Effector CD8-positive, alpha-beta T cell (primary cell): Measurements from ENCODE around the gene SLC6A7.

Experiments used
- DNase-seq: peaks from one replicate; lab custom pipeline; 2025; lab: John Stamatoyannopoulos, UW

SLC6A7 gene

GRCh38 chr5:150172556-150172955, 17.3 kb upstream of the SLC6A7 start:
- no peak for DNase-seq

DNA sequence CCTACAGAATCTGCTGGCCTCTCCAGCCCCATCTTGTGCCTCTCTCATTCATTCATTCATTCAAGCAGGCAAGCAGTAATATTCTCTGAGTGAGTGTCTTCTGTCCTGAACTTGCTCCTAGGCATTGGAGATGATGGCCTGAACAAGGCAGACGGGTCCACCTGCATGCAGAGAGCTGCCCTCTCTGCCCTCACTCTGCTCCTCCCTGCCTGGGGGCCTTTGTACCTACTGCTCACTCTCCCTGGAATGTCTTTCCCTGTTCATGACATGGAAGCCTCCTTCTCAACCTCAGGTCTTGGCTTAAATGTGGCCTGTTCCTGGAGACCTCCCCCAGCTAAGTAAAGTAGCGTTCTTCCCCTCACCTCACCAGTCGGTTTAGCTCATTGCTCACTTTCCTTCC, 16.7 kb upstream of the SLC6A7 start:
- no peak for DNase-seq

DNA sequence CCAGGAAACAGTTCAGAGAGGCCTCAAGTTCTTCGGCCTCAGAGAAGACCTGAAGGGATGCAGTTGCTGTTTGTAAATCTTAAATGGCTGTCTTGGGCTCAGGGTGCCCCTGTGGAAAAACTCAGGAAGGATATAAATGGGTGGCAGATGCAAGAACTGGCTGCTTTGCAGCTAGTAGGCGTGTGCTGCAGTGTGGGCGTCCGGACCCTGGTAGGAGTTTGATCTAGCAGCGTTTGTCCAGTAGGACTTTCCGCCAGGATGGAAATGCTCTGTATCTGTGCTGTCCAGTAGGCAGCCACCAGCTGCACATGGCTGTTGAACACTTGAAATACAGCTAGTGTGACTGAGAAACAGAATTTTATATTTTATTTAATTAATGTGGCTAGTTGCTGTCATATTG, 15.6 kb upstream of the SLC6A7 start:
- DNase-seq: no peak

GRCh38 chr5:150175076-150175475, 14.8 kb upstream of the SLC6A7 start:
- DNase-seq: no peak

DNA sequence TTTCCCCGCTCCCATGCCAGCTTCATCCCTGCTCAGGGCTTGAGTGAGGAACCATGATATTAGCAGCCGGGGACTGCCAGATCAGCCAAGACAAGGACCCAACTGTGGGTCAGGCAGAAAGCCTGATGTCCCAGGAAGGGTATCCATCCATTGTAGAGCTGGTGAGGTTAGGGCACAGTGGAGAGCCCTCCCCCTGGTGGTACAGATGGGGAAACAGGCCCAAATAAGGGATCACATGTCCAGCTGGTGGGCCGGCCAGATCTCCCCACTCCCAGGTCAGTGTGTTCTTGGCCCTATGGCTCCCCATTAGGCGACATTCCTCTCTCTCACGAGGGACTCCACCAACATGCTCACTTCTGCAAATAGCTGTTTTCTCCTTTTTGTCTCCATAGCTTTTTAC, 14.3 kb upstream of the SLC6A7 start:
- DNase-seq: no peak

- DNase-seq: no peak
Observed at GRCh38 chr5:150176745-150177477, 13.0 kb upstream of the SLC6A7 start.

- DNase-seq: no peak
Observed at GRCh38 chr5:150177721-150178120, 12.1 kb upstream of the SLC6A7 start.

DNA sequence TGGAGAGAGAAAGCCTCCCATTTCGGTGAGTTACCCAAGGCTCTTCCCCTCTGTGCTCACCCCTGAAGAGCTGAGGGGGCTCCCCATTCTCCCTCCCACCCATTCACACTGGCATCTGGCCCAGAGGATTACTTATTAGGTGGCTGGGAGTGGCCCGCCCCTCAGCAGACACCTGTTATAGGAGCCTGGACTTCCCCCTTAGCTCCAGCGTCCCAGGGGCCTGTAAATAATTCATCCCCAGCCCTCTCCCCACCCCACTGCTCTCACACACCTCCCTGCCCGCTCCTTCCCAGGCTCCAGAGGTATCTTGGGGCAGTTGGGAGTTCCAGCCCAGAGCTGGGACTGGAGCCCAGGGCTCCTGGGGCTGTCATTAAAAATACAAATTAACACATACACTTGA, 11.6 kb upstream of the SLC6A7 start:
- DNase-seq: no peak

DNA sequence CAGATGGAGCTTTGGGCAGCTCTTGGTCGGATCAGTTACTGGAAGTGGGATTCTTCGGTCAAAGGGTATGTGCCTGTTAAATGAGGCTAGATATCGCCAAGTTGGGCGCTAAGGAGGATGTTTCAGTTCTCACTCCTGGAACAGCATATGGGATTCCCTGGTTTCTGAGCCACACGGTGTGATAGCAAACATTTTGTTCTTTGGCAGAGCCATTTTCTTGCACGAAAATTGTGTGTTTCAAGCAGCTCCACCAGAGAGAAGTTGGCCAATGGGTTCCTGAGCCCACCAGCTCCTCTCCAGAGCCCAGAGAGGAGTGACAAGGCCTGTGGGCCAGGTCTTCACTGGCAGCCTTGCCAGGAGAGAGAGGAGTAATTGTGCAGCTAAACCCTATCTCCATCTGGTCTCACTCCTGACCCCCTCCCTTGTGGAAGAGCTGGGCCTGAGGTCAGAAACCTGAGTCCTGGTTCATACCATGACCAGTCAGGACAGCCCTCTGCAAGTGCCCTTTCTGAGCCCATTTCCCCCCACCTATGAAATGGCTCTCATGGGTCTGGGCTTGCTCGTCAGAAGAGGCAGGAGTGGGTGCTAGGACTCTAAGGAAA, 10.7 kb upstream of the SLC6A7 start:
- DNase-seq: no peak

DNA sequence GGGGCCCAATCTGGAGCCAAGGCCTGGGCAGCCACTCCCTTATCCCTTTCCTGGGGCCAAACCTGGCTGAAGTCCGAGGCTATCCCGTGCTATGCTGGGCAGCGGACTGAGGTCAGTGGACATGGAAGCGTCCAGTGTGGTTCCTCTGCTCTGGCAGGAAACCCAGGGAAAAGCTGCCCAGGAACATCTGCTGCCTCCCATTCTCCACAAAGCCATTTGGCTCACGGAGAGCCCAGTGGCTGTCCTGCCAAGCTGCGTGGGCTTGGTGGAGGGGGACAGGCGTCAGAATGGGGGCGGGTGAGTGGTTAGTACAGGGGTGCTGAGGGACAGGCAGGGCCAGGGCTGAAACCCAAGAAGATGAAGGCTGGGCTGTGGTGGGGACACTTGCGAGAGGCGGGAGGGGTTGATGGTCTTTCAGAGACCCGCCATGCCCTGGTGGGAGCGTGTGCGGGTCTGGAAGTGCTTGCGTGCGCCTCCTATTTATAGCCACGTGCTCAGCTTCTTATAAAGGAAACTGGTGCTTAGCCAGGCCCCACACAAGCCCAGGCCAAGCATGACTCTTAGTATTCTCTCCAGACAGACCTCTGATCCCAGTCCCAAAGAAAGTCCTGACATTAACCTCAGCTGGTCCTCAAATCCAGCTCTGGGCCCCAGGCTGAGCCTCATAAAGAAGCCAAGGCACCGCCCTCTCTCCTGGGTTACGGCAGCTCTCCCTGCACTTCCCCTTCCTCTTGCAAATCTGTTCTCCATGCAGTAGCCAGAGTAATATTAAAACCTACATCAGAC, 9.4 kb upstream of the SLC6A7 start:
- no peak for DNase-seq

- no peak for DNase-seq
Observed at GRCh38 chr5:150181027-150181426, 8.8 kb upstream of the SLC6A7 start.

- no peak for DNase-seq
Observed at GRCh38 chr5:150181766-150182545, 7.9 kb upstream of the SLC6A7 start.

- no peak for DNase-seq
Observed at GRCh38 chr5:150182774-150183173, 7.1 kb upstream of the SLC6A7 start.

DNA sequence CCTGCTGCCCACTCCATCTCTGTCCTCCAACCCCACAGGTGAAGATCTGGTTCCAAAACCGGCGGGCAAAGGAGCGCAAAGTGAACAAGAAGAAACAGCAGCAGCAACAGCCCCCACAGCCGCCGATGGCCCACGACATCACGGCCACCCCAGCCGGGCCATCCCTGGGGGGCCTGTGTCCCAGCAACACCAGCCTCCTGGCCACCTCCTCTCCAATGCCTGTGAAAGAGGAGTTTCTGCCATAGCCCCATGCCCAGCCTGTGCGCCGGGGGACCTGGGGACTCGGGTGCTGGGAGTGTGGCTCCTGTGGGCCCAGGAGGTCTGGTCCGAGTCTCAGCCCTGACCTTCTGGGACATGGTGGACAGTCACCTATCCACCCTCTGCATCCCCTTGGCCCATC, 6.4 kb upstream of the SLC6A7 start:
- DNase-seq: no peak

DNA sequence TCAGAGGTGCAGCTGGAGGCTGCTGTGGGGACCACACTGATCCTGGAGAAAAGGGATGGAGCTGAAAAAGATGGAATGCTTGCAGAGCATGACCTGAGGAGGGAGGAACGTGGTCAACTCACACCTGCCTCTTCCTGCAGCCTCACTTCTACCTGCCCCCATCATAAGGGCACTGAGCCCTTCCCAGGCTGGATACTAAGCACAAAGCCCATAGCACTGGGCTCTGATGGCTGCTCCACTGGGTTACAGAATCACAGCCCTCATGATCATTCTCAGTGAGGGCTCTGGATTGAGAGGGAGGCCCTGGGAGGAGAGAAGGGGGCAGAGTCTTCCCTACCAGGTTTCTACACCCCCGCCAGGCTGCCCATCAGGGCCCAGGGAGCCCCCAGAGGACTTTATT, 5.9 kb upstream of the SLC6A7 start:
- DNase-seq: no peak

DNA sequence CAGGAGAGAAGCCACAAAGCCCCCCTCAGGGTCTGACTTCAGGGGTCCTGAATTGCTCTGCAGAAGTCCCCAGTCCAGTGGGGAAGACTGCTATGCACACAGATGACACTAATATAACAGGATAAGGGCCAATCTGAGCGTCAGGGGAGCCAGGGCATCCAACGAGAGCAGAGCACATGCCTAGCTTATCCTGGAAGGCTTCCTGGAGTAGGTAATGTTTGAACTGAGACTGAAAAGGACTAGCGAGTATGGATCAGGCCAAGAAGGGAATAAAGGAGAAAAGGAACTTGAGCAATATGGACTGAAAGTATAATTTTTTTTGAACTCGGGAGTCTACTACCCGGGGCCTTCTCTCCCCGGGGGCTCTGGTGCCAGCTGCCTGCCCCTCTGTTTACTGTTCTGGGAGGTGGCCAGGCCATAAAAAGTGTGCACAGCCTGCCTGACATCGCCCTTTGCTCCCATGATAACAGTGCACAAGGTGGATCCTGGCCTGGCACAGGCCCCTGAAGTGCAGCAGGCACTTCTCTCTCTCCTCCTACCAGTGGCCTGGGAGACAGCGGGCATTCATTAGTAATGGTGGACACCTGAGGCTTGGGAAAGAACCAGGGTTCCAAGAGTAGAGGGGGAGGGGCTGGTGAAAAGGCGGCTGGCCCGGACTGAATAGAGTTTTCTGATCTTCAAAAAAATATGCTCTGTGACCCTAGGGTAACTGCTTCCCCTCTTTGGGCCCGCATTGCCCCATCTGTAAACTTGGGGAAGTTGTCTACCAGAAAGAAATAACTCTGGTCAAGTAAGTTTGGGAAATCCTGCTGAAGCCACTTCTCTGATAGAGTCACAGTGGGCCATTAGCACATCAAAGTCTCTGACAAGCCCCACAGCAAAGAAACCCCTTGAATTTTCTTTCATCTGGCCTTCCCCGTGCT, 4.6 kb upstream of the SLC6A7 start:
- no peak for DNase-seq

DNA sequence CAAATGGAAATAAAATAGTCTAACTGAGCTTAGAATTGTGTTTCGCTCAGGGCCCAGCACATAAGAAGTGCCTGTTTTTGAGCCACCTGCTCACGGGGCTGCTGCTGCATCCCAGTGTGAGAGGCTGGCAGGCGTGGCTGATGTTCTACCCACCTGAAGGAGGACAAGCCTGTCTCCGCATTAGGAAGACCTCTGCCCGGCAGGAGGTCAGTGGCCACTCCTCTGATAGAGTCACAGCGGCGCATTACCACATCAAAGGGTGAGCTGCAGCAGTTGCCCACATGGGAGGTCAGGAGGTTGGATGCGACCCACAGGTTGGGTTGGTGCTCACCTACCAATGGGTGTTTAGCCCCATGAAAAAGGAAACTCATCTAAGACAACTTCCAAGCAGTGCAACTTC, 3.7 kb upstream of the SLC6A7 start:
- DNase-seq: no peak

DNA sequence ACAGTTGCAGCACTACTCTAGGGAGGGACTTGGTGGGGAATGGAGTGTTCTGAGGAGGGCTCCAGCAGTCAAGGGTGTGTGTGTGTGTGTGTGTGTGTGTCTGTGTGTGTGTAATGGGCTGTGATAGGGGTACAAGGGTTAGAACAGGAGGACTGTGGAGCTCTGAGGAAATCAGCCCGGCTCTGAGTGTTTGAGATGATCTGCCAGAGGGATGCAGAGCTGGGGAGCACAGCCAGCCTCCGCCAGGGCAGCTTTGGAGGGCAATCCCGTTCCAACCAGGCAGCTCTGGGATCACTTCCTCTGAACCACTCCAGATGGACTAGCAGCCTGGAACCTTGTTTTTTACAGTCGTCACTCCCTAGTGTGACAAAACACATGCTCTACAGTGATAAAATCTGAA, 3.0 kb upstream of the SLC6A7 start:
- DNase-seq: no peak

- DNase-seq: no peak
Observed at GRCh38 chr5:150188146-150188842, 1.6 kb upstream of the SLC6A7 start.

DNA sequence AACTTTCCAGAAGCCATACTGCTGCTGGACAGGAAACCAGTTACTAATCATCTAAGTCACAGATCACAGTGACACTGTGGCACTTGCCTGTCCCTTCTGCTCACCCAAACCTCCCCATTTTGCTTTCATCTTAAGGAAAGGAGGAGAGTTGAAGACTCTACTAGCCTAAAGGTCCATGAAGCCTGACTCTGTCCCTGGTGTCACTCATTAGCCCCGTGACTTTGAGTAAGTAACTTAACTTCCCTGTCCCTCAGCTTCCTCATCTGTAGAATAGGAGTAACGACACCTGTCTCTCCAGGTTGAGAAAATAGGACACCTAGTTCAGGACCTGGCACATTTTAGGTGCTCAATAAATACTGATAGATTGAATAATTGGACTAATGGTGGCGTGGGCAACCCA, 536 bp upstream of the SLC6A7 start:
- DNase-seq: no peak

- no peak for DNase-seq
Observed at GRCh38 chr5:150190503-150190979, 679 bp downstream of the SLC6A7 start.
